HUES6 (cell line): ENCODE results near the gene C17orf100.
"Not testable (repeated sequence)": the region's sequence is repeated elsewhere in the genome, so short reads cannot be mapped to it uniquely, and the experiment has no call there.

Experiments
- H3K27ac ChIP-seq: 2 replicates; pipeline ENCODE4 v1.7.0; 2013; ENCODE audit warnings: low read depth, mild to moderate bottlenecking, low read length, inconsistent platforms
- H3K27me3 ChIP-seq: 2 replicates; pipeline ENCODE4 v1.6.1; 2013; ENCODE audit warnings: low read length; ENCODE audit not compliant: control insufficient read depth, insufficient read depth
- H3K36me3 ChIP-seq: 2 replicates; pipeline ENCODE4 v1.6.1; 2013; ENCODE audit warnings: low read length; ENCODE audit not compliant: control insufficient read depth, insufficient read depth
- H3K4me1 ChIP-seq: 2 replicates; pipeline ENCODE4 v1.6.1; 2013; ENCODE audit warnings: low read length; ENCODE audit not compliant: control insufficient read depth, insufficient read depth
- H3K4me3 ChIP-seq: 2 replicates; pipeline ENCODE4 v1.5.1; 2013; ENCODE audit warnings: low read depth, low read length
- H3K9ac ChIP-seq: one replicate; pipeline ENCODE4 v1.6.1; 2013; ENCODE audit warnings: mild to moderate bottlenecking, low read length
- H3K9me3 ChIP-seq: 2 replicates; pipeline ENCODE4 v1.6.1; 2013; ENCODE audit warnings: low read depth, low read length; ENCODE audit not compliant: control insufficient read depth, insufficient read depth

The C17orf100 gene

DNA sequence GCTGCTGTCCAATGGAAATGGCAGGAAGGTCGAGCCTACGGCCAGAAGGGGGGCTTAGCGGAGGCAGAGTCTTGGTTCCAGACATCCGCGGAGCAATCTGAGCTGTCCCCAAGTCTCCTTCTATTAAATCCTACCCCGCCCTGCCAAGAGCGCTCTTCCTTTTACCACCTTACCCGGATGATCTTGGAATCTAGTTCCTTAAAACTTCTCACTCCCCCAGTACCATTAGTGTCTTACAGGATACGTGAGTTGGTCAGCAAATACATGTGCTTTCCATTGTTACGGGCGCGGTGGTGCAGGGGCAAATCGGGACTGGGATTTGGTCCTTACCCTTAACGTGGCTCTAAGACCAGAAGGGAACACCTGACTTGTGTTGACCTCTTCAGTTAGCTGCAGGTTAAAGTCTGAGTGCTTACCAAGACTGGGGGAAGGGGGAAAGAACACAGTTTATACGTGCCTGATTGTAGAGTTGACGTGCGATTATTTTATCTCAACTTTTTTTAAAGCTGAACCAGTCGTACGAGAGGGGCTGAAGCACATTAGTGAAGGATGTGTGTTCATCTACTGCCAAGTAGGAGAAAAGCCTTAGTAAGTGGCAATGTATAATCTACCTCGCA, 10.2 kb upstream of the C17orf100 start:
- peak overlapping the region; percentile 95 for H3K9ac ChIP-seq
- peaks cover 8% of the 10 kb centered on the region for H3K4me1 ChIP-seq
- no peaks in the 10 kb centered on the region for H3K9me3 ChIP-seq
- no peaks in the 10 kb centered on the region for H3K27me3 ChIP-seq
- peak overlapping the region; percentile 73 for H3K4me3 ChIP-seq
- peaks cover 42% of the 10 kb centered on the region for H3K36me3 ChIP-seq
- peak overlapping the region; percentile 93; the same call in 1 of the 2 replicates for H3K27ac ChIP-seq

GRCh38 chr17:6642592-6642991, 9.0 kb upstream of the C17orf100 start:
- Histone ChIP-seq H3K36me3 (peaks cover 48% of the 10 kb centered on the region), H3K27ac (no peak overlapping the region), H3K9ac (no peak overlapping the region), H3K4me1 (peaks cover 8% of the 10 kb centered on the region), H3K9me3 (no peaks in the 10 kb centered on the region), H3K27me3 (no peaks in the 10 kb centered on the region), H3K4me3 (no peak overlapping the region)

GRCh38 chr17:6643451-6644125, 8.0 kb upstream of the C17orf100 start:
- Histone ChIP-seq H3K27me3 (no peaks in the 10 kb centered on the region), H3K4me3 (no peak overlapping the region), H3K4me1 (peaks cover 8% of the 10 kb centered on the region), H3K9ac (no peak overlapping the region), H3K27ac (no peak overlapping the region), H3K36me3 (peaks cover 53% of the 10 kb centered on the region), H3K9me3 (no peaks in the 10 kb centered on the region)

DNA sequence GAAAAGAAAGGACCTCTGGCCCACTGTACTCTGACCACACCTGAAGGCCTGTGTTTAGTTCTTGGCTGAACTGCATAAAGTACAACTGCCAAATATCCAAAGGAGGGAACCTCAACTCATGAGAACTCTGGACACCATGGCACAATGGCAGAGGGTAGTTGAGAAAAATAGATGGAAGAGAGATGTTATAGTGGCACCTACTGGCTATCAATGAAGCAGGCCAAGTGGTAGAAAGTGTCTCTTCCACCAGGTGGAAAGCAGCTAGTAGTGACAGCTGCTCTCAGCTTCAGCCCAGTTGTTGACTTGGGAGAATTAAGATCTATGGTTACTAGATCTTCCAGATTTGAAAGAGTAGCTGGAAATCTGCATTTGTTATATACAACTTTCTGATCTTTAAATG, 3.4 kb upstream of the C17orf100 start:
- Histone ChIP-seq H3K27me3 (0 out of 2 replicates have a peak, but pooled peaks cover 1% of the 10 kb centered on the region), H3K9me3 (no peaks in the 10 kb centered on the region), H3K36me3 (peaks cover 48% of the 10 kb centered on the region), H3K4me1 (peaks cover 11% of the 10 kb centered on the region; the same call in 1 of the 2 replicates), H3K4me3 (no peak overlapping the region), H3K27ac (no peak overlapping the region), H3K9ac (no peak overlapping the region)

- Histone ChIP-seq H3K27me3 (peaks cover 39% of the 10 kb centered on the region), H3K36me3 (peaks cover 16% of the 10 kb centered on the region), H3K9ac (peak overlapping the region; percentile 41), H3K4me3 (peak overlapping the region; percentile 80), H3K27ac (no peak overlapping the region; the same call in 1 of the 2 replicates), H3K4me1 (peaks cover 30% of the 10 kb centered on the region; the same call in 1 of the 2 replicates), H3K9me3 (no peaks in the 10 kb centered on the region)
Measured at GRCh38 chr17:6651919-6652452, 424 bp downstream of the C17orf100 start.

GRCh38 chr17:6654841-6655731, 3.5 kb downstream of the C17orf100 start:
- Histone ChIP-seq H3K9me3 (no peaks in the 10 kb centered on the region), H3K9ac (peak overlapping the region; percentile 46), H3K4me3 (peak overlapping the region; percentile 62), H3K27ac (no peak overlapping the region), H3K27me3 (peaks cover 64% of the 10 kb centered on the region), H3K36me3 (no peaks in the 10 kb centered on the region), H3K4me1 (peaks cover 30% of the 10 kb centered on the region; the same call in 1 of the 2 replicates)

DNA sequence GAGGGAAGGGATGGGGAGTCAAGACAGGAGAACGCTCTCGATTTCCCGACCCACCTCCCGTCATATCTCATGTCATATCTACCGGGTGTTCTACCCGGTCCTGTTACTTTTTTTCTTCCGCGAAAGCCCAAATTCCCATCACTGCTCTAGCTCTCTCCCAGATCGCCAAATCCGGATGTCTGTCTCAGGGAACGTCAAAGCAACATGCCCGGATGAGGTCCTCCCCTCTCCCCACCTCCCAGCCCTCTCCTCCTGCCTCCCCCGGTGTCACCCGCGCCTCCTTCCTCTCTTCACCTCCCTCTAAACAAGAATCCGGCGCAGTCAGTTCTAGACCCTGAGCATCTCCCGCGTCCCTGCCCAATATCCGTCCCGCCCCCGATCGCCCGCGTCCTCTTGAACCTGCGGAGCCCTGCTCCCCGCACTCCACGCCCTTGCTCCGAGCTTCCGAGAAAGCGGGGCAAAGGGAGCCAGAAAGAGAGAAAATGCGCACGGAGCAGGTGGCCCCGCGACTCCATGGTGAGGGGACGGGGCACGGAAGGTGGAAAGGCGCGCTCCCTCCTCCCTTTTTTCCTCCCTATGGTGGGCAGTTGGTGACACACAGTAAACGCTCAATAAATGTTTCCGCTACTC, 4.3 kb downstream of the C17orf100 start:
- not testable (repeated sequence) for H3K27ac ChIP-seq, H3K9ac ChIP-seq, H3K36me3 ChIP-seq, H3K9me3 ChIP-seq
- Histone ChIP-seq H3K27me3 (peaks cover 68% of the 10 kb centered on the region), H3K4me3 (peak overlapping the region; percentile 62), H3K4me1 (peaks cover 30% of the 10 kb centered on the region; the same call in 1 of the 2 replicates)

- H3K9me3 ChIP-seq, H3K36me3 ChIP-seq, H3K27ac ChIP-seq: not testable (repeated sequence)
- Histone ChIP-seq H3K27me3 (peaks cover 68% of the 10 kb centered on the region), H3K9ac (peak overlapping the region; percentile 26), H3K4me3 (peak overlapping the region; percentile 72), H3K4me1 (peaks cover 26% of the 10 kb centered on the region; the same call in 1 of the 2 replicates)
Measured at GRCh38 chr17:6656797-6657632, 5.5 kb downstream of the C17orf100 start.

DNA sequence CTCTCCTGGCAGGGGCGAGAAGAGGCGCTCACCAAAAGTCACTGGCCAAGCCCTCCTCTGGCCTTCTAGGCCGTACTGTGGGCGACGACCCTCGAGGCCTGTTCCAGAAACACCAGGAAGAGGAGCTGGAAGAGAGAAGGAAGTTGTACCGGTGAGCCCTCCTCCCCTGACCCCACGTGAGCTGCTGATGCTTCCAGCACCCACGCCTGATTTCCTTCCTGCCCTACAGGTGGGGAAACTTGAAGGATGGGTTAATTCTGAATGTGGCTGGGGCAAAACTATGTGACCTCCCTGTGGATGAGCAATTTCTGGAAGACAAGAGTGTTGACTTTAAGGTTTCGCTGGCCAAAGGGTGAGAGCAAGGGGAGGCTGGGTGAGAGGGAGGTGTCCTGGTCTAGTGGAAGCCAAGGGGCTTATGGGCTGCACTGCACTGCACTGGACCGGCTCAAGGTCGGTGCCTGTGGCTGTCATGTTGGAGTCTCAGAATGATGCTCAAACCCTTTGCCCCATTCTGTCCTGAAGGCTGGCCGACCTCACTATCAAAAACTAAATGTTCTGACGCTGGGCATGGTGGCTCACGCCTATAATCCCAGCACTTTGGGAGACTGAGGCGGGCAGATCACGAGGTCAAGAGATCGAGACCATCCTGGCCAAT, 6.2 kb downstream of the C17orf100 start:
- no peaks in the 10 kb centered on the region for H3K9me3 ChIP-seq
- H3K27me3 ChIP-seq: peaks cover 68% of the 10 kb centered on the region
- H3K4me3 ChIP-seq: peak overlapping the region; percentile 72
- H3K9ac ChIP-seq: peak overlapping the region; percentile 26
- H3K27ac ChIP-seq: no peak overlapping the region
- H3K4me1 ChIP-seq: peaks cover 19% of the 10 kb centered on the region; the same call in 1 of the 2 replicates
- no peaks in the 10 kb centered on the region for H3K36me3 ChIP-seq
